GM23338 (cell line): ENCODE data around the gene NQO2. TPM values are rescaled to one million over a fixed set of nuclear protein-coding genes. Genes with fewer than 3 reads are reported as not detected.

Source experiments
- ATAC-seq: fragments of 200-7000 bp; cut with Tn5 transposase; 3 replicates; pipeline ENCODE4 v1.9.1; 2020
- DNase-seq: peaks from one replicate; pipeline ENCODE4 v3.0.0-alpha.2; 2015; ENCODE audit warnings: low spot score
- H2AFZ ChIP-seq: fragments of 200-600 bp; sonication (generic); 2 replicates; pipeline ENCODE4 v1.8.0; 2016; ENCODE audit warnings: antibody characterized with exemption, mild to moderate bottlenecking, moderate library complexity
- H3F3A ChIP-seq: fragments of 200-600 bp; sonication (generic); replicated peaks from 2 replicates; pipeline ENCODE4 v1.8.0; 2017; ENCODE audit warnings: antibody characterized with exemption, mixed run types, low read depth
- H3K27ac ChIP-seq: fragments of 200-600 bp; sonication (generic); 2 replicates; pipeline ENCODE4 v1.6.1; 2016; ENCODE audit warnings: low read depth
- H3K27me3 ChIP-seq: fragments of 200-600 bp; sonication (generic); 2 replicates; pipeline ENCODE4 v1.8.0; 2016; ENCODE audit warnings: mild to moderate bottlenecking, mixed run types, moderate library complexity; ENCODE audit not compliant: insufficient read depth
- H3K36me3 ChIP-seq: fragments of 200-600 bp; sonication (generic); 2 replicates; pipeline ENCODE4 v1.8.0; 2016; ENCODE audit warnings: mild to moderate bottlenecking; ENCODE audit not compliant: insufficient read depth
- H3K4me1 ChIP-seq: fragments of 200-600 bp; sonication (generic); 2 replicates; pipeline ENCODE4 v1.8.0; 2016; ENCODE audit warnings: mild to moderate bottlenecking, moderate library complexity; ENCODE audit not compliant: insufficient read depth
- H3K4me2 ChIP-seq: fragments of 200-600 bp; sonication (generic); 2 replicates; pipeline ENCODE4 v1.7.1; 2017; ENCODE audit warnings: mixed run types
- H3K4me3 ChIP-seq: fragments of 200-600 bp; sonication (generic); 2 replicates; pipeline ENCODE4 v1.6.1; 2016; ENCODE audit warnings: mixed run types
- H3K79me2 ChIP-seq: fragments of 200-600 bp; sonication (generic); replicated peaks from 2 replicates; pipeline ENCODE4 v1.8.0; 2017; ENCODE audit warnings: mild to moderate bottlenecking; ENCODE audit not compliant: insufficient read depth
- H3K9me2 ChIP-seq: fragments of 200-600 bp; sonication (generic); 2 replicates; pipeline ENCODE4 v1.8.0; 2017; ENCODE audit not compliant: insufficient read depth
- H4K20me1 ChIP-seq: fragments of 200-600 bp; sonication (generic); replicated peaks from 2 replicates; pipeline ENCODE4 v1.8.0; 2017; ENCODE audit warnings: mild to moderate bottlenecking; ENCODE audit not compliant: insufficient read depth
- H3K27ac Mint-ChIP-seq: 2 replicates; pipeline ENCODE4 v1.8.0; 2020; ENCODE audit warnings: inconsistent platforms, mild to moderate bottlenecking, moderate library complexity, mixed read lengths
- H3K27me3 Mint-ChIP-seq: 3 replicates; pipeline ENCODE4 v1.8.0; 2022; ENCODE audit warnings: low read depth, mild to moderate bottlenecking, moderate library complexity, mixed read lengths, inconsistent platforms; ENCODE audit not compliant: insufficient read depth, poor library complexity
- H3K36me3 Mint-ChIP-seq: 3 replicates; pipeline ENCODE4 v1.8.0; 2021; ENCODE audit warnings: low read depth, mild to moderate bottlenecking, inconsistent platforms, moderate library complexity, mixed read lengths
- H3K4me1 Mint-ChIP-seq: 3 replicates; pipeline ENCODE4 v1.8.0; 2020; ENCODE audit warnings: mild to moderate bottlenecking, inconsistent platforms, mixed read lengths
- H3K4me3 Mint-ChIP-seq: 3 replicates; pipeline ENCODE4 v1.8.0; 2021; ENCODE audit warnings: moderate library complexity, mild to moderate bottlenecking, inconsistent platforms, mixed read lengths
- H3K9me3 Mint-ChIP-seq: 3 replicates; pipeline ENCODE4 v1.8.0; 2020; ENCODE audit warnings: moderate library complexity, mild to moderate bottlenecking, inconsistent platforms, mixed read lengths
- EZH2phosphoT487 ChIP-seq: fragments of 200-600 bp; sonication (generic); IDR thresholded peaks from one replicate; pipeline ENCODE4 v1.8.1; 2018; ENCODE audit warnings: antibody characterized with exemption; ENCODE audit not compliant: unreplicated experiment
- JUNB ChIP-seq: IDR thresholded peaks from one replicate; pipeline ENCODE4 v1.6.1; 2016; ENCODE audit warnings: antibody characterized with exemption; ENCODE audit not compliant: unreplicated experiment
- NANOG ChIP-seq: IDR thresholded peaks from 2 replicates; pipeline ENCODE4 v1.6.1; 2016; ENCODE audit warnings: antibody characterized with exemption, borderline replicate concordance
- STAT1 ChIP-seq: IDR thresholded peaks from one replicate; pipeline ENCODE4 v1.6.1; 2016; ENCODE audit warnings: antibody characterized with exemption; ENCODE audit not compliant: unreplicated experiment
- ZNF114 ChIP-seq: fragments of 250-450 bp; sonication (Bioruptor Pico); IDR thresholded peaks from 2 replicates; pipeline ENCODE4 v1.5.0; 2020; ENCODE audit warnings: mild to moderate bottlenecking, moderate library complexity
- ZNF331 ChIP-seq: fragments of 250-450 bp; sonication (Bioruptor Pico); IDR thresholded peaks from 2 replicates; pipeline ENCODE4 v1.5.0; 2020; ENCODE audit warnings: low read depth, mild to moderate bottlenecking, moderate library complexity
- polyA plus RNA-seq: library from polyadenylated mRNA; unstranded; fragments of >200 nt; fragmentation: Nextera tagmentation; extraction: Ambion mirVana; gene quantifications from 2 replicates; pipeline ENCODE4 v1.2.1, GENCODE V29; 2016
- total RNA-seq: library from RNA; depleted of rRNA; stranded (reverse); fragments of >200 nt; shearing (Covaris generic); gene quantifications from 2 replicates; pipeline ENCODE4 v1.2.3, GENCODE V29; 2014
- TF ChIP-seq, protein P1 (sequence below): IDR thresholded peaks from 2 replicates; pipeline ENCODE4 v1.6.1; 2016; ENCODE audit warnings: antibody characterized with exemption
- TF ChIP-seq, protein P2 (sequence below): fragments of 250-450 bp; sonication (Bioruptor Pico); IDR thresholded peaks from 2 replicates; pipeline ENCODE4 v1.5.0; 2020; ENCODE audit warnings: mild to moderate bottlenecking, moderate library complexity
- TF ChIP-seq, protein P3 (sequence below), 2 experiments: fragments of 200-600 bp in 1 of 2; sonication (generic) in 1 of 2; conservative IDR thresholded peaks; 2 replicates each; pipeline versions ENCODE4 v1.5.1 to v1.6.1; 2016 to 2017; ENCODE audit warnings: antibody characterized with exemption in 2 of 2, low read depth in 2 of 2, mild to moderate bottlenecking in 2 of 2, moderate library complexity in 1 of 2

The NQO2 gene
- total and polyA plus RNA-seq, 2 experiments from 2014 or later, result 117 to 173 TPM

DNA sequence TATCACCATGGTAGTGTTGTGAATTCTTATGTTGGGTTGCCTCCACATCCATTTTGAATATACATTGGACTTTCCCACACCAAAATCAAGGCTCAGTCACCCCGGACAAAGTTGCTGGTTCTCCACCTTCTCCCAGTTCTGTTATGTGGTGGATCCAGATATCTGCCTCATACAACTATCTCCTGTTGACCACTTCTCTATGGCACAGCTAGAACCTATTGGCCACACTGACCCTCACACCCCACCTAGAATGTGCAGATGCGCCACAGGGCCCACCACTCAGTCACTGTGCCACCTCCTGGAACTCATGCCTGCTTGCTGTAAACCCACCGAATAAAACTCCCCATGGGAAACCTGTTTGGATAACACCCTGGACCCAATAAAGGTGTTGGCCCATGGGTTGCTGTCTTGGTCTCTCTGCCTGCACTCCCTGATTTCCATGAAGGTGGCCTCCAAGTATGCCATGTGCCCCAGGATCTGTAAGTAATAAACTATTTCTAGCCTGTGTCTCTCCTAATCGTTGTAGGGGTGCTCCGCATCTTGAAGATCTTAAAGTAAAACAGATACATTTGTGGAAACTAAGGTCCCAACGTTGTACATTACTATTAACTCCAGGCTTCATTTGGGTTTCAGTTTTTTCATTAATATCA lies 7.2 kb upstream of the NQO2 start:
- Histone ChIP-seq H3K4me3 (no peak overlapping the region), H3K4me2 (no peak overlapping the region), H4K20me1 (no peaks in the 10 kb centered on the region), H2AFZ (no peak overlapping the region), H3K9me2 (no peaks in the 10 kb centered on the region), H3K4me1 (peaks cover 22% of the 10 kb centered on the region), H3F3A (peaks cover 11% of the 10 kb centered on the region; the same call in 1 of the 2 replicates), H3K79me2 (no peaks in the 10 kb centered on the region), H3K36me3 (no peaks in the 10 kb centered on the region), H3K27ac (no peak overlapping the region), H3K27me3 (no peaks in the 10 kb centered on the region)
- H3K27me3 Mint-ChIP-seq, result peaks cover 15% of the 10 kb centered on the region
- H3K9me3 Mint-ChIP-seq, result peaks cover 9% of the 10 kb centered on the region; the same call in 1 of the 3 replicates
- peak overlapping the region; percentile 26; the same call in 1 of the 2 replicates for H3K27ac Mint-ChIP-seq
- ATAC-seq (no peak), DNase-seq (no peak)
- TF ChIP-seq ZNF331 (CRISPR knock-in tag) (no peak), JUNB (no peak), STAT1 (no peak), ZNF114 (no peak), EZH2phosphoT487 (no peak), NANOG (no peak)
- TF ChIP-seq, protein P1, sequence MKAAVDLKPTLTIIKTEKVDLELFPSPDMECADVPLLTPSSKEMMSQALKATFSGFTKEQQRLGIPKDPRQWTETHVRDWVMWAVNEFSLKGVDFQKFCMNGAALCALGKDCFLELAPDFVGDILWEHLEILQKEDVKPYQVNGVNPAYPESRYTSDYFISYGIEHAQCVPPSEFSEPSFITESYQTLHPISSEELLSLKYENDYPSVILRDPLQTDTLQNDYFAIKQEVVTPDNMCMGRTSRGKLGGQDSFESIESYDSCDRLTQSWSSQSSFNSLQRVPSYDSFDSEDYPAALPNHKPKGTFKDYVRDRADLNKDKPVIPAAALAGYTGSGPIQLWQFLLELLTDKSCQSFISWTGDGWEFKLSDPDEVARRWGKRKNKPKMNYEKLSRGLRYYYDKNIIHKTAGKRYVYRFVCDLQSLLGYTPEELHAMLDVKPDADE, result no peak
- TF ChIP-seq, protein P2, sequence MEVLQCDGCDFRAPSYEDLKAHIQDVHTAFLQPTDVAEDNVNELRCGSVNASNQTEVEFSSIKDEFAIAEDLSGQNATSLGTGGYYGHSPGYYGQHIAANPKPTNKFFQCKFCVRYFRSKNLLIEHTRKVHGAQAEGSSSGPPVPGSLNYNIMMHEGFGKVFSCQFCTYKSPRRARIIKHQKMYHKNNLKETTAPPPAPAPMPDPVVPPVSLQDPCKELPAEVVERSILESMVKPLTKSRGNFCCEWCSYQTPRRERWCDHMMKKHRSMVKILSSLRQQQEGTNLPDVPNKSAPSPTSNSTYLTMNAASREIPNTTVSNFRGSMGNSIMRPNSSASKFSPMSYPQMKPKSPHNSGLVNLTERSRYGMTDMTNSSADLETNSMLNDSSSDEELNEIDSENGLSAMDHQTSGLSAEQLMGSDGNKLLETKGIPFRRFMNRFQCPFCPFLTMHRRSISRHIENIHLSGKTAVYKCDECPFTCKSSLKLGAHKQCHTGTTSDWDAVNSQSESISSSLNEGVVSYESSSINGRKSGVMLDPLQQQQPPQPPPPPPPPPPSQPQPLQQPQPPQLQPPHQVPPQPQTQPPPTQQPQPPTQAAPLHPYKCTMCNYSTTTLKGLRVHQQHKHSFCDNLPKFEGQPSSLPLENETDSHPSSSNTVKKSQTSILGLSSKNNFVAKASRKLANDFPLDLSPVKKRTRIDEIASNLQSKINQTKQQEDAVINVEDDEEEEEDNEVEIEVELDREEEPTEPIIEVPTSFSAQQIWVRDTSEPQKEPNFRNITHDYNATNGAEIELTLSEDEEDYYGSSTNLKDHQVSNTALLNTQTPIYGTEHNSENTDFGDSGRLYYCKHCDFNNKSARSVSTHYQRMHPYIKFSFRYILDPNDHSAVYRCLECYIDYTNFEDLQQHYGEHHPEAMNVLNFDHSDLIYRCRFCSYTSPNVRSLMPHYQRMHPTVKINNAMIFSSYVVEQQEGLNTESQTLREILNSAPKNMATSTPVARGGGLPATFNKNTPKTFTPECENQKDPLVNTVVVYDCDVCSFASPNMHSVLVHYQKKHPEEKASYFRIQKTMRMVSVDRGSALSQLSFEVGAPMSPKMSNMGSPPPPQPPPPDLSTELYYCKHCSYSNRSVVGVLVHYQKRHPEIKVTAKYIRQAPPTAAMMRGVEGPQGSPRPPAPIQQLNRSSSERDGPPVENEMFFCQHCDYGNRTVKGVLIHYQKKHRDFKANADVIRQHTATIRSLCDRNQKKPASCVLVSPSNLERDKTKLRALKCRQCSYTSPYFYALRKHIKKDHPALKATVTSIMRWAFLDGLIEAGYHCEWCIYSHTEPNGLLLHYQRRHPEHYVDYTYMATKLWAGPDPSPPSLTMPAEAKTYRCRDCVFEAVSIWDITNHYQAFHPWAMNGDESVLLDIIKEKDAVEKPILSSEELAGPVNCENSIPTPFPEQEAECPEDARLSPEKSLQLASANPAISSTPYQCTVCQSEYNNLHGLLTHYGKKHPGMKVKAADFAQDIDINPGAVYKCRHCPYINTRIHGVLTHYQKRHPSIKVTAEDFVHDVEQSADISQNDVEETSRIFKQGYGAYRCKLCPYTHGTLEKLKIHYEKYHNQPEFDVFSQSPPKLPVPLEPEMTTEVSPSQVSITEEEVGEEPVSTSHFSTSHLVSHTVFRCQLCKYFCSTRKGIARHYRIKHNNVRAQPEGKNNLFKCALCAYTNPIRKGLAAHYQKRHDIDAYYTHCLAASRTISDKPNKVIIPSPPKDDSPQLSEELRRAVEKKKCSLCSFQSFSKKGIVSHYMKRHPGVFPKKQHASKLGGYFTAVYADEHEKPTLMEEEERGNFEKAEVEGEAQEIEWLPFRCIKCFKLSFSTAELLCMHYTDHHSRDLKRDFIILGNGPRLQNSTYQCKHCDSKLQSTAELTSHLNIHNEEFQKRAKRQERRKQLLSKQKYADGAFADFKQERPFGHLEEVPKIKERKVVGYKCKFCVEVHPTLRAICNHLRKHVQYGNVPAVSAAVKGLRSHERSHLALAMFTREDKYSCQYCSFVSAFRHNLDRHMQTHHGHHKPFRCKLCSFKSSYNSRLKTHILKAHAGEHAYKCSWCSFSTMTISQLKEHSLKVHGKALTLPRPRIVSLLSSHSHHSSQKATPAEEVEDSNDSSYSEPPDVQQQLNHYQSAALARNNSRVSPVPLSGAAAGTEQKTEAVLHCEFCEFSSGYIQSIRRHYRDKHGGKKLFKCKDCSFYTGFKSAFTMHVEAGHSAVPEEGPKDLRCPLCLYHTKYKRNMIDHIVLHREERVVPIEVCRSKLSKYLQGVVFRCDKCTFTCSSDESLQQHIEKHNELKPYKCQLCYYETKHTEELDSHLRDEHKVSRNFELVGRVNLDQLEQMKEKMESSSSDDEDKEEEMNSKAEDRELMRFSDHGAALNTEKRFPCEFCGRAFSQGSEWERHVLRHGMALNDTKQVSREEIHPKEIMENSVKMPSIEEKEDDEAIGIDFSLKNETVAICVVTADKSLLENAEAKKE (CRISPR knock-in tag), result no peak
- TF ChIP-seq, protein P3, sequence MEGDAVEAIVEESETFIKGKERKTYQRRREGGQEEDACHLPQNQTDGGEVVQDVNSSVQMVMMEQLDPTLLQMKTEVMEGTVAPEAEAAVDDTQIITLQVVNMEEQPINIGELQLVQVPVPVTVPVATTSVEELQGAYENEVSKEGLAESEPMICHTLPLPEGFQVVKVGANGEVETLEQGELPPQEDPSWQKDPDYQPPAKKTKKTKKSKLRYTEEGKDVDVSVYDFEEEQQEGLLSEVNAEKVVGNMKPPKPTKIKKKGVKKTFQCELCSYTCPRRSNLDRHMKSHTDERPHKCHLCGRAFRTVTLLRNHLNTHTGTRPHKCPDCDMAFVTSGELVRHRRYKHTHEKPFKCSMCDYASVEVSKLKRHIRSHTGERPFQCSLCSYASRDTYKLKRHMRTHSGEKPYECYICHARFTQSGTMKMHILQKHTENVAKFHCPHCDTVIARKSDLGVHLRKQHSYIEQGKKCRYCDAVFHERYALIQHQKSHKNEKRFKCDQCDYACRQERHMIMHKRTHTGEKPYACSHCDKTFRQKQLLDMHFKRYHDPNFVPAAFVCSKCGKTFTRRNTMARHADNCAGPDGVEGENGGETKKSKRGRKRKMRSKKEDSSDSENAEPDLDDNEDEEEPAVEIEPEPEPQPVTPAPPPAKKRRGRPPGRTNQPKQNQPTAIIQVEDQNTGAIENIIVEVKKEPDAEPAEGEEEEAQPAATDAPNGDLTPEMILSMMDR (conservative IDR thresholded peaks at IDR 0.05; ENCODE audit: low read depth in 2 of 2), result no peak
- no peak overlapping the region for H3K4me3 Mint-ChIP-seq
- peaks cover 30% of the 10 kb centered on the region for H3K4me1 Mint-ChIP-seq
- H3K36me3 Mint-ChIP-seq, result no peaks in the 10 kb centered on the region; the same call in 2 of the 3 replicates
